Mesothelial cell of epicardium (in vitro differentiated cells): ENCODE data around the gene GHDC. TPM values are rescaled to one million over a fixed set of nuclear protein-coding genes. Genes with fewer than 3 reads are reported as not detected.
"Not testable (repeated sequence)": the region's sequence is repeated elsewhere in the genome, so short reads cannot be mapped to it uniquely, and the experiment has no call there.

ENCODE experiments used
- DNase-seq, 2 experiments: peaks; one replicate each; pipeline ENCODE4 v3.0.0; 2021; ENCODE audit warnings: low spot score in 2 of 2; ENCODE audit not compliant: unreplicated experiment in 2 of 2
- H3K27ac Mint-ChIP-seq: 2 replicates; pipeline ENCODE4 v1.8.0; 2021; ENCODE audit warnings: mixed read lengths
- H3K27me3 Mint-ChIP-seq: 2 replicates; pipeline ENCODE4 v1.8.0; 2021; ENCODE audit warnings: low read depth, mixed read lengths
- H3K36me3 Mint-ChIP-seq: 2 replicates; pipeline ENCODE4 v1.8.0; 2021; ENCODE audit warnings: mixed read lengths
- H3K4me1 Mint-ChIP-seq: 2 replicates; pipeline ENCODE4 v1.8.0; 2021; ENCODE audit warnings: mixed read lengths
- H3K4me3 Mint-ChIP-seq: 2 replicates; pipeline ENCODE4 v1.8.0; 2021; ENCODE audit warnings: mild to moderate bottlenecking, moderate library complexity, mixed read lengths
- H3K9me3 Mint-ChIP-seq: 2 replicates; pipeline ENCODE4 v1.8.0; 2021; ENCODE audit warnings: mixed read lengths
- CTCF ChIP-seq: fragments of 200-600 bp; sonication (generic); IDR thresholded peaks from one replicate; pipeline ENCODE4 v1.5.0; 2021; ENCODE audit warnings: antibody characterized with exemption; ENCODE audit not compliant: unreplicated experiment
- total RNA-seq: library from RNA; stranded (reverse); gene quantifications from 3 replicates; pipeline ENCODE4 v1.2.1, GENCODE V29; 2021

The GHDC gene
- total RNA-seq, 1 donor from 2014 or later = 9.2 TPM

- no peak for TF ChIP-seq CTCF
- H3K36me3 Mint-ChIP-seq = no peaks in the 10 kb centered on the region
- DNase-seq = no peak
- H3K4me3 Mint-ChIP-seq = no peak overlapping the region
- no peaks in the 10 kb centered on the region for H3K9me3 Mint-ChIP-seq
- no peak overlapping the region for H3K27ac Mint-ChIP-seq
- peaks cover 8% of the 10 kb centered on the region for H3K4me1 Mint-ChIP-seq
- H3K27me3 Mint-ChIP-seq = peaks cover 27% of the 10 kb centered on the region
Measured at GRCh38 chr17:42188749-42189650, 5.3 kb downstream of the GHDC start.

GRCh38 chr17:42187833-42188232 lies 6.5 kb downstream of the GHDC start:
- no peak for DNase-seq
- no peaks in the 10 kb centered on the region for H3K36me3 Mint-ChIP-seq
- TF ChIP-seq CTCF = no peak

GRCh38 chr17:42186191-42186590 lies 8.1 kb downstream of the GHDC start:
- peaks cover 55% of the 10 kb centered on the region for H3K27me3 Mint-ChIP-seq
- not testable (repeated sequence) for H3K4me1 Mint-ChIP-seq, H3K9me3 Mint-ChIP-seq, H3K36me3 Mint-ChIP-seq, DNase-seq, H3K27ac Mint-ChIP-seq, H3K4me3 Mint-ChIP-seq

More at GRCh38 chr17:42187833-42188232, 6.5 kb downstream of the GHDC start:
- Mint-ChIP-seq H3K4me1 (peaks cover 6% of the 10 kb centered on the region), H3K27ac (no peak overlapping the region), H3K27me3 (peaks cover 39% of the 10 kb centered on the region), H3K9me3 (no peaks in the 10 kb centered on the region), H3K4me3 (no peak overlapping the region)

GRCh38 chr17:42185621-42185930 lies 8.7 kb downstream of the GHDC start:
- peaks cover 6% of the 10 kb centered on the region for H3K4me1 Mint-ChIP-seq
- H3K4me3 Mint-ChIP-seq = no peak overlapping the region
- H3K27ac Mint-ChIP-seq = no peak overlapping the region
- H3K36me3 Mint-ChIP-seq = no peaks in the 10 kb centered on the region
- DNase-seq = no peak
- no peak for TF ChIP-seq CTCF
- no peaks in the 10 kb centered on the region for H3K9me3 Mint-ChIP-seq
- H3K27me3 Mint-ChIP-seq = peaks cover 60% of the 10 kb centered on the region

- H3K9me3 Mint-ChIP-seq = no peaks in the 10 kb centered on the region
- no peak within 1 kb of the TSS for H3K27ac Mint-ChIP-seq
- no peak for TF ChIP-seq CTCF
- DNase-seq = no peak
- H3K27me3 Mint-ChIP-seq = peaks cover 66% of the 10 kb centered on the region
- peaks cover 9% of the 10 kb centered on the region for H3K4me1 Mint-ChIP-seq
- peak within 1 kb of the TSS; percentile 48 for H3K4me3 Mint-ChIP-seq
- H3K36me3 Mint-ChIP-seq = no peaks in the 10 kb centered on the region
Measured at GRCh38 chr17:42184713-42185620, 9.3 kb downstream of the GHDC start, which contains the start of gene HCRT. Gene HCRT (minus strand): TSS chr17:42185452. CDS start chr17:42185365, 87 bp downstream.
